SU-DHL-6 (cell line): ENCODE measurements around the gene OR52J3.

Experiments
- CTCF ChIP-seq: fragments of 200-600 bp; sonication (generic); IDR thresholded peaks from one replicate; pipeline ENCODE4 v1.5.1; 2017; ENCODE audit warnings: antibody characterized with exemption, mild to moderate bottlenecking, low read length, moderate library complexity; ENCODE audit not compliant: insufficient read depth, poor library complexity, severe bottlenecking
- EZH2phosphoT487 ChIP-seq: fragments of 200-600 bp; sonication (generic), shearing (Covaris generic); conservative IDR thresholded peaks from 2 replicates; pipeline ENCODE4 v1.6.1; 2018; ENCODE audit warnings: mild to moderate bottlenecking, antibody characterized with exemption, low read length, moderate library complexity, mixed read lengths

- TF ChIP-seq CTCF (no peak), EZH2phosphoT487 (no peak)
Measured at GRCh38 chr11:5092821-5093585, 46.7 kb downstream of the OR52J3 start.
